HG03342 (cell line): ENCODE measurements around the gene EPHA10.

Experiments used
- ATAC-seq: cut with Tn5 transposase; IDR thresholded peaks from one replicate; pipeline ENCODE4 v1.9.1; 2021; ENCODE audit warnings: mild to moderate bottlenecking, moderate library complexity; ENCODE audit not compliant: unreplicated experiment

EPHA10 gene

DNA sequence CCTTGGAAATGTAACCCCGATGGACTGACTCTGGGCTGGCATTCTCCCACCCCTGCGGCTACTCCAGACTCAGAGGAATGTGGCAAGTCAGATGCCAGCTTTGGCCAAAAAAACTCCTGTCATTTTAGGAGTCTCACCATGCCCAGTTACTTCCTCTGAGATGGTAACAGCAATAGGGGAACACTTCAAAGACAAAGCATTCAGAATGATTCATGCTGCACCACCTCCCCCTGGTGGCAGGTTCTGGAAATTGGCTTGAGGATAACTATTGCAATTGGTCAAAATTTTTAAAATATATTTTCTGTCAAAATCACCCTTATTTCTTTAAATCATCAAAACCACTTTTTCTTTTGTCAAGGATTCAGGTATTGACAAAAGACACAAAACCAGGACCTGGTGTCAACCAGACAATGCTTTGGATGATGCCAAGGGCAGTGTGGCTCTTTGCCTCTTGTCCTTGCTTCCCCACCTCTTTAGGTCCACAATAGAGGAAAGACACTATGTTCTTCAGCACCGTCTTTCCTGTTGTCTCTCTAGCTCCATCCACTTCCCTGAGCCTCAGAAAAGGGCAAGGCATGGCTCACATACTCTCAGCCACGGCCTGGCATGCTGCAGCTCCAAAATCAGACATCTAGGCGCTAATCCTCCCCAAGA lies 82.5 kb downstream of the EPHA10 start:
- no peak for ATAC-seq

DNA sequence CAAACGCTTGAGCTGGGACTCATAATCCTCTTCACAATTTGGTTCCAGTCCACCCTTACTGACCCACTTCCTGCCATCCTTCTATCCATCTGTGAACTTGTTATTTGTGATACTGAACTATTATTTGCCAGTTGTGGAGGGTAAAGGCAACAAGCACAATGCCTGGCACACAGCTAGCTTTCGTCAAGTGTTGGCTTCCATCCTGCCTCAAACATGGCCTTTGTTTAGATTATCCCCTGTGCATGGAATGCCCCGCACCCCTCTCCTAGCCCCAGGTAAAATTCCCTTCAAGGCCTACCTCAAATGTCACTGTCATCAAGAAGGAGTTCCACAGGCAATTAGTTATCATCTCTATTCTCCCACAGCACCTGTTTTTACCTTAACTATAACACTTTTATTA lies 84.0 kb downstream of the EPHA10 start:
- ATAC-seq, result no peak

DNA sequence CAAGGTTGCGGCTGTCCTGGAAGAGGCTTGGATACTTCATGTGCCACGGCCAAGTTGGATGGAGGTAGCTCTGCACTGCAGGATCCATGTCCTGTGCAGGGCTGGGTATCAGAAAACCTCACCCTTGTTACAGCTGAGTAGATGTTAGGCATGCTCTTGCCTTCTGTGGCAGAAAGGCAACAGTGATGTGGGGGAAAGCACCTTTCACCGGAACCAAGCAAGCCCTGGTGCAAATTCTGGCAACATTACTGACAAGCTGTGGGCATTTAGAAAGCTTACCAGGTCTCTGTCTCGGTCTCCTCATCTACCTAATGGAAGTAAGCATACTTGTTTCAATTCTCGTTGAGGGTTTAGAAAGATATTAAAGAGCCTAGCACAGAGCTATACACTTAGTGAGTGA lies 87.1 kb downstream of the EPHA10 start:
- ATAC-seq, result no peak

DNA sequence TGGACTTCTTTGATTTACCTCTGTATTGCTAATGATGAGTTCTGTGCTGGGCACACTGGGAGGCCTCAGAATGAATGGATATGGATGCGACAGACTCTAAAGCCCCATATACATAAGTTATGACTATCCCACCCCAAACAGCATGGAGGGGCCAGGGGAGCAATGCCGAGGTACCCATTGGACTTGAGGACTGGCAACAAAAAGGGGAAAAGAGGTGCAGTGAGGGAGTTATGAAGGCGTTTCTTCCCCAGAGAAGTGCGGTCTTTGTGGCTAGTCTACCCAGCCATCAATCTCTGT lies 87.8 kb downstream of the EPHA10 start:
- ATAC-seq, result no peak

DNA sequence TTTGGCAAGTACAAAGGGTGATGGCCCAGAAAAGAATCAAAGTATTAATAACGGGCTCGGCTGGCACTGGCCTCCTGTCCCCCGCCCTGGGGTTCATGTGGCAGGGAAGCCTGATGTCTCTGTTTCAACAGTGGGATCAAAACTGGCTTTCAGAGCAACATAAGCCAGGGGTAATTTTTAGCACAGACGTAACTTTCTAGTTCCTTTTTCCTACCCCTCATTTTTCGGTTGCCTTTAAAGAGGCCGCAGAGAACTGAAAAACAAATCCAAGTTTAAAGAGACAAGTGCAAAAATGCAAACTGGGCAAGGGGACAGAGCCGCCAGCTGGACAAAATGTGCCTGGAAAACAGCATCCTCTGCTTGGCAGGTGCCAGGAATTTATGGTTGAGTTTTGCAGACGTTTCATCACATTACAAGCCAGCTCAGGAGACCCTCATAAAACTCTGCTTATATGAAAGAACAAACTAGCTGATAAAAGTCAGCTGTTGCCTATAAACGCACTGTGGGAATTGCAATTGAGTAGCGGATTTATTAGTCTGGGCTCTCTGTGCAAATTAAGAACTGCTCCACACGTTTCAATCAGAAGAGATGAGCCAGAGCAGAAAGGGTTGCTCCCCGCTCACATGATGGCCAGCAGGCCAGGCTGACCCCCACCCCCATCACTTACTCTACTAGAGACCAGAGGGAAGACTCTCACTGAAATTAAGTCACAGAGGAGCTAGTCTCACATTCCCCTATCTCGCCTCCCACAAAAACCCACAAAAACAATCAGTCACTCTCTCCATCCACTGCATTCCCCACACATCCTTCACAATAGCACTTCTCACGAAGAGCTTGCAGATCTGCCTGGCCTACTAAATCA lies 88.4 kb downstream of the EPHA10 start:
- ATAC-seq, result no peak

DNA sequence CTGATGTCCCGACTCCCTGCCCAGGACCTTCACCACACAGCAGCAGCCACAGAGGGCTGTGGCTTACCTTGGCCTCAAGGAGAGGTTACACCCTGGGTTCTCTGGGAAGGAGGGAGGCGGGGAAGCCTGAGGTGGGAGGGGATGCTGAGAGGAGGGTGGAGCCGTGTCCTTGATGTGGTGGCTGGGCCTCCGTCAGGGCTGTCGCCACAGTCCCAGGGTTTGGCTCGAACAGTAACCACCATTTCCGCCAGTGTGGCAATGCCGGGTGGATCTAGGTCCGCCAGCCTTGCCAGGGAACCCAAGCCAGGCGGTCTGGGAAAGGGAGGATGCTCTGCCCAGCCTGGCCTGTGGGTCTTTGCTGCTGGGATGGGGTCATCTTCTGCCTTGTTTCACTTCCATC lies 91.0 kb downstream of the EPHA10 start:
- ATAC-seq, result no peak

DNA sequence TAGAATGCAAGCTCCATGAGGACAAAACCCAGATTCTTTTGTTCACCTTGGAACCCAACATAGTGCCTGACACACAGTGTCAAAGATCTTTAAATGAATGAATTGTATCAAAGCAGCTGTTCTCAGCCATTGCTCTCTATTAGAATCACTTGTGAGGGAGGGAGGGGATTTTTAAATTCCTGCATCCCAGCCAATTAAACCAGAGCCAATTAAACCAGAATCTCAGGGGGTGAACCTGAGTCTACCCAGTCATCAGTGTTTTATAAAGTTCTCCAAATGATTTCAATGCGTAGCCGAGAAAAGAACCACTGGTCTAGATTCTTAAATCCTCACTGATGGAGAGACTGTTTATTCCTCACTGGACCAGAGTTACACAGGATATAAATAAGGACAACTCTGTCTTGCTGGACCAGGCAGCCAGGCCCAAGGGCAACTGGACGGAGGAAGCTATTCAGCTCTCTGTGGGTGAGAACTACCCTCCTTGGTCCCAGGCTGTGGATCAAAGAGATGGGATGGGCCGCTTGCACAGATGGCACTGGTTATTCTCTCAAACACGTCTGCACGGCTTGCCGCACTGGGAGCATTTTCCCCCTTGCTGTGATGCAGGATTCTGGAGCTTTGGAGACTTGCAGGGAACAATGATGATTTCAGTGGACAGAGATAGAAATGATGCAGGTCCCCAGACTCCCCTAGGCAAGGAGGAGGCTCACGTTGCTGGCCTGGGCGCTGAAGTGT lies 92.6 kb downstream of the EPHA10 start:
- ATAC-seq, result no peak

DNA sequence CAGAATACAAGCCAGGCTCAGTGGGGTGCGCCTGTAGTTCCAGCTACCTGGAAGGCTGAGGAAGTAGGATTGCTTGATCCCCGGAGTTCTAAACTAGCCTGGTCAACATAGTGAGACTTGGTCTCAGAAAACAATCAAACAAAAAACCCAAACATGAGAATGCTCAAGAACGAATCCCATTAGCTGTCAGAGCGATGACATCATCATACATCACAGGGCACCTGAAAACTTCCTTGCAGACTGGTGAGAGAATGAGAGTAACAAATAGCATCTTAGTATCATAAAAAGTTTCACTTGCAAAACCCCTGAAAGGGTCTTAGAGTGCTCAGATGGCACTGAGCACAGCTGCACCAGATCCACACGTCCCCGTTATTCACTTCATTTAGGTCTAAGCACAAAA lies 93.7 kb downstream of the EPHA10 start:
- no peak for ATAC-seq

DNA sequence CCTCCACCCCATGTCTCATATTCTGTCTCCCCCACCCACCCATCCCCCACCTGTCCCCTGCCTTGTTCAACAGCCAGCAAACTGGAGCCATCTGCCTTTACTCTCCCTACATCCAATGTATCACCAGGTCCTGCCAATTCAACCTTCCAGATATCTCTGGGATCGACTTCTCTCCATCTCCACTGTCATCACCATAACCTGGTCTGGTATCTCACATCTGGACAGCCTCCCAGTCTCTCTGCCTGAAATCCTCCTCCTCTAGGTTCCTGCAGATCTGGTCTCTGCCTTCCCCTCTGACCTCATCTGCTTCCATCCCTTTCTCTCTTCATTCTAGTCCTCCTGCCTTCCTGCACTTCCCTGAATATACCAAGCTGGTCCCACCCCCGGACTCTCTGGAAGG lies 94.8 kb downstream of the EPHA10 start:
- ATAC-seq, result no peak

DNA sequence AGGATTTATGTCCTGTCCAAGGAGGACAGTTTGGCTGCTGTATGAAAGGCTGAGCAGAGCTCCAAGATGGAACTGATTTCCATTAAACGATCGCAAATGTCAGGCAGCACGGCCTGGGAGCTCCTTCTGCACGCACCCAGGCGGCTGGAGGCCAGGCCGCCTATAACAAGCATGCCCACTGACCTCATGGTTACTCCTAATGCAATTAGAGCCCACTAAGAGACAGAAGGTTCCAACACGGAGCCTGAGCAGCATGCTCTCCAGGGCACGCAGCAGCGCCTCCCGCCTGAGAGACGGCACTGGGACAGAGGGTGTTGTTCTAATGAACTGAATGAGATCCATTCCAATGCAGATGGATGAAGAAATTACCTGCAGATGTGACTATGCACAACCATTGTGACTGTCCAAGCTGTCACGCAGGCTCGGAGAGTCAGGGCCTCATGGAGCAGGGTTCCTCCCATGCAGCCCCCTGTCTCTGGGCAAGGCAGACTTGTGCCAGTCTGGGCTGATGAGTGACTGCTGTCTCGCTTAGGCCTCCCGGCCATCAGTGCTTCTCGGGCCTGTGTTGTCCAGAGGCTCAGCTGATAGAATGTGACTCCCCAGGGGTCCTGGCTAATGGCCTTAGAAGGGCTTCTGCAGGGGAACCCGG lies 97.8 kb downstream of the EPHA10 start:
- no peak for ATAC-seq

DNA sequence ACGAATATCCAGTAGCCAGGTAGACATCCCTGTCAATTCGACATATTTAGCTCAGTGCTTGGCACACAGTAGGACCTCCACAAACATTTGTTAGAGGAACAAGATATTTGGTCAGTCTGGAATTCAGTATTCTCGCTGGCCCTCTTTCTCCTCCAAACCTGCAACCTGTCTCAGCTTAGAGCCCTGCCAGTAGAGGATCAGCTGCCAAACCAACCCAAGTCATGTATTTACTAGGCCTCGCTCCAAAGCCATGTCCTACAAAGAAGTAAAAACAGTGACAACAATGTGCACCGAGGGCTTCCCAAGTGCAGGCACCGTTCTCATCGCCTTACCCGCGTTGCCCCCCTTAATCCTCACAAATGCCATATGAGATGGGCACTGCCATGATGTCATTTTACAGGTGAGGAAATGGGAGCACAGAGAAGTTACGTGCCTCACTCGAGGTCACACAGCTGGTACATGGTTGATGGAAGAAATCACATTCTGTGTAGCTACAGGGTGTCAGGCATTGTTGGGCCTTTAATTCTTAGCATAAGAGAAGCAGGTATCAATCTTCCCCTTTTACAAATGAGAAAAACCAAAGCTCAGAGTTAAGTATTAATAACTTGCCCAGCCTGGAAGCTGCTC lies 98.6 kb downstream of the EPHA10 start:
- ATAC-seq, result no peak
